Posterior cingulate gyrus (tissue), 11 donors: ENCODE data around the gene FBXO17.

Experiments used
- DNase-seq, 10 donors: peaks; one replicate each; pipeline versions ENCODE4 v3.0.0 to v3.0.0-alpha.2; 2020 to 2021; ENCODE audit warnings: mixed read lengths in 3 of 10
- intact Hi-C: fragments of 100-400 bp; cut with DNase I; formaldehyde crosslinking; loops from one replicate; pipeline ENCODE4 v1.15.1; 2023

FBXO17 gene

DNA sequence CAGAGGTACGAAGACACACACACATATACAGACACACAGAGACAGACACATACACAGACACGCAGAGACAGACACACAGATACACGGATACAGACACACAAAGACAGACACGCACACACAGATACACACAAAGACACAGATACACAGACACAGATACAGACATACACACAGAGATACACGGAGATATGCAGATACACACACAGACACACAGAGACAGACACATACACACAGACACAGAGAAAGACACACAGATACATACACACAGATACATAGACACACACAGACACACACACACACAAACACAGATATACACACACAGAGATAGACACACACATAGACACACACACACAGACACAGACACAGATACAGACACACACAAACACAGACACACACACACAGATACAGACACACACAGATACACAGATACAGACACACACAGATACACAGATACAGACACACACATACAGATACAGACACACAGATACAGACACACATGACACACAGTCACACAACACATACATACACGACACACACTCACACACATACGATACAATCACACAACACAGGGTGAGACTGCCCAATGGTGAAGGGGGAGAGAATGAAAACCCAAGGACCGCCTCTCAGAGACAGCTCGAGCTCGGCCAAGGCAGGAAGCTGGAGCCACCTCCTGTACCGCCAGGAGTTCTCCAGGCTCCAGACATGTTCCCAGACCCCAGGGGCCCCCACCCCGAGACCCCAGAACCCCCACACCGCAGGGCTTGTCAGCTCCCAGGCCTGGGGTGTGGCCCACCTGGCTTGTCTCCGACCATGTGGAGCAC is 54.7 kb downstream of the FBXO17 start:
- intact Hi-C loops, result no loop called here
- no peak for DNase-seq

DNA sequence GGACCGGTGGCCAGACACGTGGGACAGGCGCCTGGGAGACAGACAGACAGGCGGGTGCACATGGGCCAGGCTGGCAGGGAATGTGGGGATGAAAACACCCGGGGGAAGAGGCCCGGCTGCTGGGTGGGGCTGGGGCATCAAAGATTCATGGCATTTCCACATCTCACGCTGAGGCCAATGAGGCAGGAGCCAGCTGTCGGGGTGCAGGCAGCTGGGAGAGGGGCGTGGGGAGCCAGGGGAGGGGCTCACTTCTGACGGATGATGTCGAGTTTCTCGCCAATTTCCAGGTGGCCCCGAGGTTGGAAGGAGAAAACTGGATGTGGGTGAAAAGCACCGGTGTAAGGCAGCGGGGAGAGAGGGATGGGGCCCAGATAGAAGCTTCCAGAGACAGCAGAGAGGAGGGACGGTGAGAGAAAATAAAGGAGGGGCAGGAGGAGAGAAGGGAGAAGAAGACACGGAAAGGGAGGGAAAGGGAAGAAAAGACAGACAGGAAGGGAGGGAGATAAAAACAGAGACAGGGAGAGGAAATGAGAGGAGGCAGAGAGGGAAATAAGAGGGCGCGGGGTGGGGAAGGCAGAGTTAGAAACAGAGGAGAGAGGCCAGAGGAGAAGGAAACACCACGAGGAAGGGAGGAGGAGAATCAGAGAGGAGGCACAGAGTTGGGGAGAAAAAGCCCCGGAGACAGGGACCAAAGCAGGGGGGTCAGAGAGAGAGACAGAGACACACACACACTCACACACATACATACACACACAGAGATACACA is 55.5 kb downstream of the FBXO17 start:
- DNase-seq, result peak in 1 of 10 donors; percentile 65
- intact Hi-C loops, result no loop called here

DNA sequence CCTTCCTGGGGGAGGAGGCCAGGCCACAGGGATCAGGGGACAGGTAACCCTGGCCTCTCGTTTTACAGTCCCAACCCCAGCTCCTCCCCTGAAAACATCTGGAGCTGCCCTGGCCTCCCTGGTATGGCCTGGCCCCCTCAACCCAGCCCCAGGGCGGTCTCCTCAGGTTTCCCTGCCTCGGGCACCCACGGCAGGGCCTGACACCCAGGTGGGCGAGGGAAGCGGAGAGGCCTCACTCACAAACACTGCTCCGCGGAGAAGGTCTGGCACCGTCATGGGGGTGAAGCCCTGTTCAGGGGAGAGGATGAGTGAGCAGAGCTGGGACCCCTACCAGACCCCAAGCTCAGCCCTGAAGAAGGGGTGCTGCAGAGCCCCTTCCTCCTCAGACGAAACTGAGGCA is 57.0 kb downstream of the FBXO17 start:
- peak in 1 of 10 donors; percentile 73 for DNase-seq
- intact Hi-C loops, result no loop called here

DNA sequence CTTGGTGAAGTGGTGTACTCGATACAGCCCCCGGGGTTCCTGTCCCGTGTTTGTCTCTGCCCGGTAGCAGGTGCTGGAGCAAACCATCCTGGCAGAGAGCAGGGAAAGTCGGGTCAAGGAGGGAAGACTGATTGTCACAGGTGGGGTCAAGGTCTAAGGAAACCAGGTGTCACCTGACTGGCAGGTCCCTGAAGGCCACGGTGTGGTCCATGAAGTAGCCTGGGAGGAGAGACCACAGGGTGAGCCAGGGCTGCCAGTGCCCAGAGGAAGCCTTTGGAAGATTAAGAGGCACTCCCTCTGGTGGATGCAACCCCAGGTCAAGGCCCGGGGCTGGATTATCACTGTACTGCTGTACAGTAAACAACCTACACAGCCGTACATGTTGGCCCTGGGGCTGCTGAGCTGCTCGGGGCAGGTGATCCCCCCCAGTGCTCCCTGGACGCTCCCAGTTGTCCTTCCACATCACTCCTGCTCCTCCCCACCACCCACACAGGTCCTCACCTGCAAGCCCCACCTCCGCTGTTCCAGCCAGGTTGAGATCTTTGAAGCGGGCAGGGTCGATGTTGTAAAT is 57.5 kb downstream of the FBXO17 start:
- intact Hi-C loops, result no loop called here
- DNase-seq, result peak in 1 of 10 donors; percentile 60

DNA sequence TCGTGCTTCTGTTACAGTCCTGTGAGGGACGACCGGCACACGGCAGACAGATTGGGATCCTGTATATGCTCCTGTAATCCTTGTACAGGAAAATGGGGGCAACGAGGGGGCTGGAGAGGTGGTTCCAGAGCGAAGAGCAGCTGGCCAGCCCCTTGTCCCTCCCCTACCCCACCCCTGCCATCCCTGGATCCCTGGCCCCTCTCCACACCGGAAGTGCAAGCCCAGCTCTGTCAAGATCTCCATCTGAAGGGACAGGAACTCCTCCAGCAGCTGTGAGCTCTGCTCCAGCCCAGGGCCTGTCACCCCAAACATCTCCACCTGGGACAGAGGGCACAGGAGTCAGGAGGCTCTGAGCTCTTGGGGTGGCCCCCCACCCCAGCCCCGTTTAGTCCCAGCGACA is 58.0 kb downstream of the FBXO17 start:
- intact Hi-C loops, result no loop called here
- DNase-seq, result no peak

DNA sequence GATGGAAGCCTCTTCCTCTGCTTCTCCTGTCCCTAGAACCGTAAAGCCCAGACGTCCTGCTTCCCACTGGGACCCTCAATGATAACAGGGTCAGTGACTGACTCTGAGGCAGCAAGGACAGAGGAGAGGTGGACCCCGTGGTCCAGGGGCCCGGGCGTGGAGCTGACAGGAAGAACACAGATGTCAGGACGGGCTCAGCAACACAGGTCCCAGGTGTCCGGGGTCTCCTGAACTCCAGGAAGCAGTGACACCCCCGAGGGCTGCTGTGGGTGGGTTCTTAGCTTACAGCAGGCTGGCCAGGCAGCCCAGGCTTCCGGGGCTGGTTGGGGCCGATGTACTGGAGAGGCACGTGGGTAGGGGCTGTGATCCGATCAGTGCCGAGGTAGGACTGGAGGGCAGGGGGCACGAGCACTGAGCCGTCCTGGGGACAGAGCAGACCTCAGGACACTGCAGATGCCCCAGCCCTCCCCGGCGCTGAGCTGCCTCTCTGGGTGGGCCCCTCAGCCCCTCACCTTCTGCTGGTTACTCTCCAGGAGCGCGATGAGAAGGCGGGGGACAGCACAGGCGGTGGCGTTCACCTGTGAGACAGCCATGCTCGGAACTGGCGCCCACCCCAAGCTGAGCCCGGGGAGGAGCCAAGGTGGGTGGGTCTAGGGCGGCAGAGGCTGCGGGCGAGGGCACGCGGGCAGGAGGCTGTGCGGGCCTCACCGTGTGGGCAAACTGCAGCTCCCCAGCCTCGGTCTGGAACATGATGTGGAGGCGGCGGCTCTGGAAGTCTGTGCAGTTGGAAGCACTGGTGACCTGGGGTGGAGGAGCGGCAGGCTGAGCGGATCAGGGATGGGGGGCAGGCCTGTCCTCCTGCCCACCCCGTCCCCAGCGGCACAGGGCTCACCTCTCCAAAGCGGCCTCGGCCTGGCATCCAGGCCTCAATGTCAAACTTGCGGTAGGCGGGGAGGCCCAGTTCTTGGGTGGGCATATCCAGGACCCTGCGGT is 59.9 kb downstream of the FBXO17 start:
- intact Hi-C loops, result no loop called here
- DNase-seq, result peak in 3 of 10 donors; percentile 61 to 79 (median 65)

DNA sequence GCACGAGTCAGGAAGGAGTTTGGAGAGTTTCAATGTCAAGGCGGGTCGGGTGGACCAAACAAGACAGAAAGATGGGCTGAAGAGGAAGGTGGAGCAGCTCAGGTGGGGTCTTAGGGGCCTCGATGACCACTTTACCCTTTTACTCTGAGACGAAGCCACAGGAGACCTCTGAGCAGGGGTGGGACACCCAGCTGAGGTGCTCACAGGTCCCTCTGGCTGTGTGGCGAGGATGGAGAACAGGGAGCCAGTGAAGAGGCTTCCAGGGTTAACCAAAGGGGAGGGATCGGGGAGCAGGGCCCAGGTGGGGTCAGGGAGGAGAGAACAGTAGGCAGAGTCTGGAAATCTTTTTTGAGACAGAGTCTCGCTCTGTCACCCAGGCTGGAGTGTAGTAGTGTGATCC is 61.6 kb downstream of the FBXO17 start:
- intact Hi-C loops, result no loop called here

DNA sequence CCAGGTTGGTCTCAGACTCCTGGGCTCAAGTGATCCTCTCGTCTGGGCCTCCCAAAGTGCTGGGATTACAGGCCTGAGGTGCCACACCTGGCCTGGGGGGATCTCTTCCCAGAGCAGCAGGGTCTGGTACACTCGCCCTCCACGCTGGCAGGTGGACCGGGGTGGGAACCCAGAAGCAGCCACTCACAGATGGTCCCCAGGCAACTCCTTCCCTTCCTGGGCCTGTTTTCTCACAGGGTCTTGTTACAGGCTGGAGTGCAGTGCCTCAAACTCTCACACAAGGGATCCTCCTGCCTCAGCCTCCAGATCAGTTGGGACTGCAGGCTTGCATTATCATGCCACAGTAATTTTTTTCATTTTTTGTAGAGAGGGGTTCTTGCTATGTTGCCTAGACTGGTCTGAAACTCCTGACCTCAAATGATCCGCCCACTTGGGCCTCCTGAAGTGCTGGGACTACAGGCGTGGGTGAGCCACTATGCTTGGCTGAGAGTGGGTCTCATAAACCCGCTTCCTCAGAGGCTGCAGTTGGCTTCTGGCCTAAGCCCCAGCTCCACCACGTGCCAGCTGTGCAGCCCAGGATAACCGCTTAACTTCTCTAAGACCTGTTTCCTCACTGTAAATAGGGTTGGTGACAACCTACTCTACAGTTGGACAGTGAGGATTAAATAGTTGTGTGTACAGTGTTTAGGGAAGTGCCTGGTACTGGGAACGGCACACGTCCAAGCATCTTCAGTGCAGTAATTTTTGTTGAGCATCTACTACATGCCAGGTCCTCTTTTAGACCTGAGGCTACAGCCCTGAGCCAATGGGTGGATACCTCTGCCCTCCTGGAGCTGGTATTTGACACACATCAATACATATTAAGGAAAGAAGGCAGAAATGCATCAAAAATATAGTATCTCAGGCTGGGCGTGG is 62.7 kb downstream of the FBXO17 start:
- intact Hi-C loops, result no loop called here
- DNase-seq, result peak in 2 of 10 donors; percentile 35 to 36

More for the DNA sequence above, 61.6 kb downstream of the FBXO17 start:
- peak in 2 of 10 donors; percentile 5 to 36 for DNase-seq

DNA sequence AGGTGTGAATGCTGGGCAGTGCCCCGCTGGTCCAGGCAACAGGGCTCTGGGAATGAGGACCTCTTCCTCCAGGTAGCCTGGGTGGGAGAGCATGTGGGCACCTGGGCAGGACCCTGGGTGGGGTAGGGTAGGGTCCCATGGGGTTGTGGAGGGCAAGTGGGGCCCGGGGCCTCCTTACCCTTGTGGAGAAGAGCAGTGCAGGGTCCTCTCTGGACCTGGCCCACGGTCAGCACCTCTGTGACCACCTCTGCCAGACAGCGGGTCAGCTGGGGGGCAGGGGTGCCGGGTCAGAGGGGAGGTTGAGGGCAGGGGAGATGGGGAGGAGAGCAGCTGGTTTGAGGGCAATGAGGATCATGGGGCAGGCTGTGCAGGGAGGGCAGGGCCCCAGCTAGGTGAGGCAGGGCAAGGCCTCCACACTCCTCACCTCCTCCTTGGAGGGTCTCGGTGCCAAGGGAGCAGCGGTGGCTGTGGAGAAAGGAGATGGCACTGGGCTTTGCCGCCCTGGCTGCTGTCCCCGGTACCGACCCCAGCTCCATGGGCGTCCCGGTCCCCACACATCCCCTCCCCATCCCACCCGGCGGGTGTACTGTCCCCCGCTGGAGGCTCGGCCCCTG is 64.0 kb downstream of the FBXO17 start:
- DNase-seq, result peak in 1 of 10 donors; percentile 64
- intact Hi-C loops, result no loop called here

DNA sequence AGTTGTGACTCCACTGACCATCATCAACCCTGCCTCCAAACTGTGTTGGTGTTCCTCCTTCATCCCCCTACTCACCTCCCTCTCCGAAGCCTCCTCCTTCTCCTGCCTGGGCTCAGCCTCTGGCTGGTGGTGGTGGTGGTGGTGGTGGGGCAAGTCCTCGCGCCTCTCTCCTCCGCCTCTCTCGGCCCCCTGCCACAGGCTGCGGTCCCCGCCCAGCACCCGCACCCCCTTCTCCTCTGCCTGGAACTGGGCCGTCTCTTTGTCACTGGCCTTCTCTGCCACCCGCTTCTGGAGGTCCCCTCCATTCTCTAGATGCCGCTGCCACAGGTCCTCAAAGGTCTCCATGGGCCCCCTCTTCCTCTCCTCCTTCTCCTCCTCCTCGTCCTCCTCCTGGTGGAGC is 65.1 kb downstream of the FBXO17 start:
- intact Hi-C loops, result no loop called here
- peak in 1 of 10 donors; percentile 15 for DNase-seq

DNA sequence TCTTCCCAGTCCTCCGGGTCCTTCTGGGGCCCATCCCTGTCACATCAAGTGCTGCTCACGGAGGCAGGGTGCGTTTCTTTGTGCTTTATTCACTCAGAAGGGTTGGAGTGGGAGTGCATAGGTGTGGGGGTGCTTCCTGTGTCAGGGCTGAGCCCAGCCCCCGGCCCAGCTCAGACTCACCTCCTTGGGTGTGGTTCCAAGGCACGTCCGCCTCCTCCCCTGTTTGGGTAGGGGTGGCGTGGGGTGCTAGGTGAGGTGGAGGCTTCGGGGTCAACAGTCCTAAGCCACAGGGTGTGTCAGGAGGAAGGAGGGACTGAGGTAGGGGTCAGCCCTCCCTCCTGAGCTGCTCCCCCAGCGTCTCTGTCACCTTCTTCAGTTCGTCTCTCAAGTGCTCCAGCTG is 66.6 kb downstream of the FBXO17 start:
- DNase-seq, result peak in 1 of 10 donors; percentile 39
- intact Hi-C loops, result no loop called here

DNA sequence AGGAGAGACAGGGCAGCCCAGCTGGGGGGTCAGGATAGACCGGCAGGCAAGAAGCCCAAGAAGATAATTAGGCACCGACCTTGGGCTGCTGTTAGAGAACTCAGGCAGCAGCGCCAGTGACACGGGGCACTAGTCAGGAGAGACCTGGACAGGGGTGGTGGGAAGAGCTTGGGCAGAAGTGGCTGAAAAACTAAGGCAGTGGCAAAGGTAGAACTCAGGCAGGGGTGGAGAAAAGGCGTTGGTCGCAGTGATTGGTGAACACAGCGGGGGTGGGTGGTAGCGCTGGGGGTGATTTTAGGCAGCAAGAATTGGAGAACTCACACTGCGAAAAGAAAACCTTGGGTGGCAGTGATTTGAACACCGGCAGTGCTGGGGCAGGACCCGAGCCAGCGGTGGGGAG is 67.9 kb downstream of the FBXO17 start:
- intact Hi-C loops, result no loop called here

DNA sequence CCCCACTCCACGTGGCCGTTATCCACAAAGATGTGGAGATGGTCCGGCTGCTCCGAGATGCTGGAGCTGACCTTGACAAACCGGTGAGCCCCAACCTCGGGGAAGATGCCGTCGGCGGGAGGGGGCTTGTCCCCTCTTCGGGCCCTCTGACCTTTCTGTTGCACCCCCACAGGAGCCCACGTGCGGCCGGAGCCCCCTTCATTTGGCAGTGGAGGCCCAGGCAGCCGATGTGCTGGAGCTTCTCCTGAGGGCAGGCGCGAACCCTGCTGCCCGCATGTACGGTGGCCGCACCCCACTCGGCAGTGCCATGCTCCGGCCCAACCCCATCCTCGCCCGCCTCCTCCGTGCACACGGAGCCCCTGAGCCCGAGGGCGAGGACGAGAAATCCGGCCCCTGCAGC is 68.3 kb downstream of the FBXO17 start:
- no peak for DNase-seq
- intact Hi-C loops, result no loop called here

More for the DNA sequence above, 67.9 kb downstream of the FBXO17 start:
- peak in 1 of 10 donors; percentile 63 for DNase-seq

DNA sequence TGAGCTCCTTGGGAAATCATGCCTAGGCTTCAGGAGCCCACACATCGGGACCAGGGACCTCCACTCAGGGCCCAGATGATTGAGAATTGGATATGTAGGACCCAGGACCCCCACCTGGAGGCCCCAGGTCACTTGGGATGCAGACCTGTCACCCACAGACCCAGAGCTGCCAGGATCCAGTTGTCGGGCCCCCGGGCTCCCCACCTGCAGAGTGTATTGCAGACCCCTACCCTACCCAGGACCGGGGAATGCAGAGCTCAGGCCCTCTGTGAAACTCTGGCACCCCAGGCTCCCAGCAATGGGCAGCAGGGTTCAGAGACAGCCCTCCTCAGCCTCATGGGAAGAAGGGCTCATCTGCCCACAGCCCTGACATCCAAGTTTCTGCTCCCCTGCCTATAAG is 69.9 kb downstream of the FBXO17 start:
- intact Hi-C loops, result no loop called here
- peak in 1 of 10 donors; percentile 75 for DNase-seq

DNA sequence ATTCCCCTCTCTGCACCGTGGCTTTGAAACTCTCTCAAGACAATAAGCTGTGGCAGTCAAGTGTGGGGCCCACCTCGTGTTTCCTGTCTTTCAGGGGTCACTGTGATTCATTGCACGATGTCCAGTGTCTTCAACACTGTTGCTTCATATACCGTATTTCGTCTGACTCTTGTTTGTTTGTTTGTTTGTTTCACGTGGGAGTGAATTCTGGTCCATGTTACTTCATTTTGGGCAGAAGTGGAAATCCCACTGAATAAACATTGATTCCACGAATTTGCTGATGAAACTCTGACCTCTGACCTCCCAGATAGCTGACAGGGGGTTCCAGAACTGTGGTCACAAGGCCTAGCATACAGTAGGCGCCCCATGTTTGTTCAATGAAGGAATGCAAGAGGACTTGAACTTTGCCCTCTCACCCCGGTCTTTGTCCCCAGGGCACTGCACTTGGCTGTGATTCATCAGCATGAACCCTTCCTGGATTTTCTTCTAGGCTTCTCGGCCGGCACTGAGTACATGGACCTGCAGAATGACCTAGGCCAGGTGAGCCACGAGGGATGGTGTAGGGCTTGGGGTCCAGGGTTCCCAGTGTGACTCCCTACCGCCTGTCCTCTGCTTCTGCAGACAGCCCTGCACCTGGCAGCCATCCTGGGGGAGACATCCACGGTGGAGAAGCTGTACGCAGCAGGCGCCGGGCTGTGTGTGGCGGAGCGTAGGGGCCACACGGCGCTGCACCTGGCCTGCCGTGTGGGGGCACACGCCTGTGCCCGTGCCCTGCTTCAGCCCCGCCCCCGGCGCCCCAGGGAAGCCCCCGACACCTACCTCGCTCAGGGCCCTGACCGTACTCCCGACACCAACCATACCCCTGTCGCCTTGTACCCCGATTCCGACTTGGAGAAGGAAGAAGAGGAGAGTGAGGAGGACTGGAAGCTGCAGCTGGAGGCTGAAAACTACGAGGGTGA is 70.7 kb downstream of the FBXO17 start:
- DNase-seq, result no peak
- intact Hi-C loops, result no loop called here

DNA sequence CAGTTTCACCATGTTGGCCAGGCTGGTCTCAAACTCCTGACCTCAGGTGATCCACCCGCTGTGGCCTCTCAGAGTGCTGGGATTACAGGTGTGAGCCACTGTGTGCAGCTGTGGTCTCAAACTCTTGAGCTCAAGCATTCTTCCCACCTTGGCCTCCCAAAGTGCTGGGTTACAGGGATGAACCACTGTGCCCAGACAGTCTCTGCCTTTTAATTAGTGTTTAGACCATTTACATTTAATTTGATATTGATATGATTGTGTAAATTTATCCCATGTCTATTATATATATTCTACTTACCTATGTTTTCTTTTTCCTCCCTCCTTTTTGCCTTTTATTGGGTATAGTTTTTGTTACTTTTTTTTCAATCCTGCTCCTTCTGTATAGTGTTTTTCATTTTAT is 73.9 kb downstream of the FBXO17 start:
- intact Hi-C loops, result no loop called here
- DNase-seq, result no peak

DNA sequence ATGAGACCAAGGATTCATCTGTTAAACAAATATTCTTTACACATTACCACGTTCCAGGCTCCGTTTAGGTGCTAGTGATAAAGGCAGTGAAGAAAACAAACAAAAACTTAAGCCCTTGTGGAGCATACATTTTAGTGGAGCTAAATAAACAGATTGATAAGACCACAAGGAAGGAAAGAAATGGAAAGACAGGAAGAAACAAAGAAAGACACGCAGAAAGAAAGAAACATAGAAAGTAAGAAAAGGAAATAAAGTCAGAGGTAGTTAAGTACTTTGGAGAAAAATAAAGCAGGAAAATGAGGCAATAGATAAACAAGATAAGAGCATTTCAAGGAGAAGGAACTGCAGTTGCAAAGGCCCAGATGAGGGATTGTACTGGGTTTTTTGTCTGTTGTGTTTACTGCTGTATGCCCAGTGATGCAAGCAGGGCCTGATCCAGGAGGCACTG is 74.8 kb downstream of the FBXO17 start:
- intact Hi-C loops, result no loop called here

More for the DNA sequence above, 74.8 kb downstream of the FBXO17 start:
- DNase-seq, result no peak
